Measurements from ENCODE around the gene CTCF.

The CTCF gene

DNA sequence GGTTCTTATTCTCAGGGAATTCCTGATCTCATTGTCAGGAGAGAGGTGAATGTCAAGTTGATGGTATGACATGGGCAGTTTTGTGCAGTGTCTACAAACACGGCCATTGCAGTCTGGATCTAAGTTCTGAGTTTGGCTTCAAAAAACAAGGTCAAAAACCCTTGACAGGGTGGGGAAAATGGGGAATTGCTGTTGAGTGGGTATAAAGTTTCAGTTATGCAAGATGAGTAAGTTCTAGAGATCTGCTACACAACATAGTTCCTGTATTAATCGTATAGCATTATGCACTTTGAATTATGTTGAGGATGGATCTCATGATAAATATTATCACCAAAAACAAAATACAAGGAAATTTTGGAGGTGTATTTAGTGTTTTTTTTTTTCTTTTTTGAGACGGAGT is 46.0 kb downstream of the CTCF start:
- DNase-seq = no peak

DNA sequence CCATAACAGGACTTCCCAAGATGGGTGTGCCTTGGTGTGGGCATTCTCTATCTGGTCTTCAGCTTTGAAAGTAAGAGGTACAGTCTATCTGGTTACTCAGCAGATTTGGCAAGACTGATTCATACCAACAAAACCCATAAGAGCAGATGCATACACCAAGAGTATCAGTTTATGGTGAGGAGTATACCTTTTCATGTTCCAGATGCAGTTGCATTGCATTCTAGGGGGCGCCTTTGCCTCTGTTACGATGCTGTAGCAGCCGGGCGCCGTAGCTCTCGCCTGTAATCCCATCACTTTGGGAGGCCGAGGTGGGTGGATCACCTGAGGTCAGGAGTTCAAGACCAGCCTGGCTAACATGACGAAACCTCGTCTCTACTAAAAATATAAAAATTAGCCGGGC is 51.5 kb downstream of the CTCF start:
- DNase-seq = no peak

DNA sequence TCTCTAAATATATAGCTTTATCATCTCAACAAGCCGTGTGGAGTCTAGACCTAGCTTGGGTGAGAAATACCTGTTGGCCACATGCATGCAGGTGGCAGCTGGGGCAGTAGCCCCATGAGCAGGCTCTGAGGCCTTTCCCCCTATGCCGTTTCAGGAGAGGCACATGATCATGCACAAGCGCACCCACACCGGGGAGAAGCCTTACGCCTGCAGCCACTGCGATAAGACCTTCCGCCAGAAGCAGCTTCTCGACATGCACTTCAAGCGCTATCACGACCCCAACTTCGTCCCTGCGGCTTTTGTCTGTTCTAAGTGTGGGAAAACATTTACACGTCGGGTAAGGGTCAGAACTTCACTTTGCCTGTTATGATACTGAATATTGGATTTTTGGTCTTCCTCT is 65.9 kb downstream of the CTCF start:
- DNase-seq = no peak

DNA sequence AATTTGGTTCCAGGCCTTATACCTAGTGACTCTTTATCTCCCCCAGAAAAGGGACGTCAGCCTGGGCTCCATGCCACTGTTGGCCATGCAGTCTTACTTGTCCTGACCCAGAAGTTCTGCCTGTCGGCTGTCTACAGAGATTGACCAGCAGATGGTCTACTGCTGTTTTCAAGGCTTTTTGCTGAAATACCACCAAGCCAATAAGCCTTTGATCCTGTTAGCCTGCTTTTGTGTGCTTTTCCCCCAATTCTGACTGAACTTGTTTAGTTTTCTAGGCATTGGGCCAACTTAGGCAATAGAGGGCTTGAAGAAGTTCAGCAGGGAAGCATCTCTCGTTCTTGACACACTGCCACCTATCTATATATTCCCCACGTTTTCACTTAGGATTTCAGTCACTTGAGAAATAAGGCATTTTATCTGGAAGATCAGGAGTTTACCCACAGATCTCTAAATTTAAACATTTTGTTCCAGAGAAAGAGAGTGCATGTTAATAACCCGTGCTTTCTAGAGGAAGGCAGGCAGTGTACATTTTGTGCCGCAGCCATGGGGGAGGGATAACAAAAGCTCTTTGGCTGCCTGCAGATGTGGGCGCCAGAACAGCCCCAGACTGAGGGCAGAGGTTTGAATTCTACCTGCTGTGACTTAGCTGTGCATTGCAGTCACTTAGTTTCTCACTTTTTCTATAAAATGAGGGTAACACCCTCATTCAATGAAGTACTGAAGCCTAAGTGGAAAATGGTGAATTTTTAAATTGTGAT is 70.3 kb downstream of the CTCF start:
- no peak for DNase-seq

DNA sequence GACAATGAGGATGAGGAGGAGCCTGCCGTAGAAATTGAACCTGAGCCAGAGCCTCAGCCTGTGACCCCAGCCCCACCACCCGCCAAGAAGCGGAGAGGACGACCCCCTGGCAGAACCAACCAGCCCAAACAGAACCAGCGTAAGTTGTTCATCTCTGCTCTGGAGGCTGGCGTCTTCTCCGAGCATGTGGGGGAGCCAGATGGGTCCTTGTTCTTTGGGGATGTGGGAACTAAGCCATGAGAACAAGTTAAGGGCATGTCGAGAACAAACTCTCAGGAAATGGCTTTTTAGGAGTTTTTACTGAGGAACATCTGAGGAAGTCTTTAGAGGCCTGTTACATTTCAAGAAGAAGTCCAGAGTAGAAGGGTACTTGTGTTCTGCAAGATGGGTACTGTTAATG is 74.4 kb downstream of the CTCF start:
- no peak for DNase-seq

DNA sequence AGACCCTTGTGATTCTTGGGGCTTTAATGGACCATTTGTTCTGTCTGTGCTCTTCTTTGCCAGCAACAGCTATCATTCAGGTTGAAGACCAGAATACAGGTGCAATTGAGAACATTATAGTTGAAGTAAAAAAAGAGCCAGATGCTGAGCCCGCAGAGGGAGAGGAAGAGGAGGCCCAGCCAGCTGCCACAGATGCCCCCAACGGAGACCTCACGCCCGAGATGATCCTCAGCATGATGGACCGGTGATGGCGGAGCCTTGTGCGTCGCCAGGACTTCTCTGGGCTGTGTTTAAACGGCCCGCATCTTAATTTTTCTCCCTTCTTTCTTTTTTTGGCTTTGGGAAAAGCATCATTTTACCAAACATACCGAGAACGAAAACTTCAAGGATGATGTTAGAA is 75.3 kb downstream of the CTCF start:
- DNase-seq = no peak

DNA sequence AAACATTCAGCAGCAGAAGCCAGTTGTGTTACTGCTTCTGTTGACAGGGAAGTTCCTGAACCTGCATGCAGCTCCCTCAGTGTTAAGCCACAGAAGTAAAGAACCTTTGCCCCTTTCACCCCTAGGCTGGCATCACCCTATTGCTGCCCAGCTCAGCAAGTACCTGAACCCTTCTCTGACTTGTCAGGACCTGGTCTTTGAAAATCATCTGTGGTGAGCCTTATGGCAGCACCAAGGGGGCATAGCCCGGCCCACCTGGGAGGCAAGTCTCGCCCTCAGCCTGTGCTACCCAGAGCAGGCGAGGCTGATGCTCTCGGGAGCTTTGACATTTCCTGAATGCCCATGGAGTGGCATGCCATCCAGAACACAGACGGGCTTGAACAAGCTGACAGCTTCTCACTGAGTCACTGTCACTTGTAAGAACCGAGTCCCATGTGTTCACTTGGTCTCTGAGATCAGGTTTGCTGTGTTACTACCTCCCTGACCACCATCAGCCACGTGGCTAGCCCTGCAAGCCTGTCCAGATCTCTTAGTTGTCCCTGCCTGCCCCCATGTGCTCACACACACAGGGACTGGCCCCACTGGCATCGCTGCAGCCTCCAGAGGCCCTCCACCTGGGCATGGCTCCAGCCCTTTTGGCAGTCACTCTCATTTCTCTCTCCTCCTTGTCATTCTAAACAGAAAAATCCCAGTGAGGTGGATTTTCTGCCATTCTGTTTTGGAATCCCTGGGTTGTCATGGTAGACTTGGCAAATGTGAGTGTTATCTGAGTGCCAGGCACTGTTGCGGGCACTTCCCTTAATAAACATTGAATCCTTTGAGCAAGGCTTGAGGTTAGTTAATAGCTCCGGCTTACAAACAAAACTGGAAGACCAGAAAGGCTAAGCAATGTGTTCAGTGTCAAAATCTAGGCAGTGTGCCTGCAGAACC is 79.7 kb downstream of the CTCF start:
- DNase-seq = no peak

DNA sequence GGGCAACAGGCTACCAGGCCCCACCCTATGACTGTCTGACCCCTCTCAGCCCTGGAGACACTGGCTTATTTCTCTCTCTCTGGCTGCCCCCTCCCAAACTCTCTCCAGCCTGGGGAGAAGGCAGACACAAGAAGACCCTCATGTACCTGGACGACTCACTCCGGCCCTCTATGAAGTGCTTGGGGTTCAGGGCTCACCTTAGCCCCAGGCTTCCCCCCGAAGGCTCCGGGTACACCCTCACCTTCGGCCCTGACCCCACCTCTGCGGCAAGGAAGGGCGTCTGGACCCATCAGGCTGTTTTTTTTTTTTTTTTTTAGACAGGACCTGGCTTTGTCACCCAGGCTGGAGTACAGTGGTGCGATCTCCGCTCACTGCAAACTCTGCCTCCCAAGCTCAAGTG is 81.7 kb downstream of the CTCF start:
- no peak for DNase-seq

DNA sequence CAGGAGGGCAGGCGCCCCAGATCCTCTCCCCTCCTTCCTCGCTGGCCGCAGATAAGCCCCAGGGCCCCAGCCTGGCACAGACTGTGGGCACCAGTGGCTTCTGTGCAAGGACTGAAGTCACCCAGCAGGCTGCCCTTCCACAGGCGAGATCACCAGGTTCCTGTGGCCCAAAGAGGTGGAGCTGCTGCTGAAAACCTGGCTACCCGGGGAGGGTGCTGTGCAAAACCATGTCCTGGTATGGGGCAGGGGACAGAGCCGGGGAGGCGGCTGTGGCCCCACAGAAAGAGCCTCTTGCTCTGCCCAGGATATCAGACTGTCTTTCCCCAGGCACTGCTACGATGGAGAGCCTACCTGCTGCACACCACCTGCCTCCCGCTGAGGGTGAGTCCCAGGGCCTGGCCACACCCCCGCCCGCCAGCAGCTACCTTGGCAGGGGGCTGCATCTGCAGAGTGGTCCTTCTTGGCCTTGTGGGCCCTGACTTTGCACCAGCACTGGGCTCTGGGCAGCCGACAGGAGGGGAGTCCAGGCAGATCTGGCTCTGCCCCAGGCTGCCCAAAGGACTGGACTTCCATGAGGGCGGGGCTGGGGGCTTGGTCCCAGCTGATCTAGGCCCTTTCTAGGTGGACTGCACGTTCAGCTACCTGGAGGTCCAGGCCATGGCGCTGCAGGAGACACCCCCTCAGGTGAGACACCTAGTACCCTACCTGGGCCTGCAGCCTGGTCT is 83.2 kb downstream of the CTCF start:
- no peak for DNase-seq

DNA sequence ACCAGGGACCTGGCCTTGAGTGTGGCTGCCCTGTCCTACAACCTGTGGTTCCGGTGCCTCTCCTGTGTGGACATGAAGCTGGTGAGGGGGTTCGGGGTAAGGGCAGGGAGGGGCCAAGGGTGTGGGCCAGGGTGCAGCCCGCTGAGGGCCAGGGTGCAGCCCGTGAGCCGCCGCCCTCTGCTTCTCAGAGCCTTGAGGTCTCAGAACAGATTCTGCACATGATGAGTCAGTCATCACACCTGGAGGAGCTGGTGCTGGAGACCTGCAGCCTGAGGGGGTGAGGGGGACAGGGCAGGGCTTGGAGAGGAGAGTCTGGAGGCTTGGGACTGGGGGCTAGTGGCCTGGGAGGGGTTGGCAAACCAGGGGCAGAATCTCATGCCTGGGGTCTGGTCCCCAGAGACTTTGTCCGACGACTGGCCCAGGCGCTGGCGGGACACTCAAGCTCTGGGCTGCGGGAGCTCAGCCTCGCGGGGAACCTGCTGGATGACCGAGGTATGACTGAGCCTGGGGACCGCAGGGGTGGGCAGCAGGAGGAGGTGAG is 84.9 kb downstream of the CTCF start:
- no peak for DNase-seq

DNA sequence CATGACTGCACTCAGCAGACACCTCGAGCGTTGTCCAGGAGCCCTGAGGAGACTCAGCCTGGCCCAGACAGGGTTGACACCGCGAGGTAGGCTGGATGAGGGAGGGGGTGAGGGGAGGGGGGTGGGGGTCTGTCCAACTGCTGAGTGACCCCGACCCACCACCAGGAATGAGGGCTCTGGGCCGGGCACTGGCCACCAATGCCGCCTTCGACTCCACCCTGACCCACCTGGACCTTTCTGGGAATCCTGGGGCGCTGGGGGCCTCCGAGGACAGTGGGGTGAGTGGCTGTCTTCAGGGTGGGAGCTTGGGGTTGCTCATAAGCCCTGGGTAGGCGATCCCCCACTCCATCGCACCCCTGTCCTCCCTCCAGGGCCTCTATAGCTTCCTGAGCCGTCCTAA is 85.4 kb downstream of the CTCF start:
- no peak for DNase-seq

DNA sequence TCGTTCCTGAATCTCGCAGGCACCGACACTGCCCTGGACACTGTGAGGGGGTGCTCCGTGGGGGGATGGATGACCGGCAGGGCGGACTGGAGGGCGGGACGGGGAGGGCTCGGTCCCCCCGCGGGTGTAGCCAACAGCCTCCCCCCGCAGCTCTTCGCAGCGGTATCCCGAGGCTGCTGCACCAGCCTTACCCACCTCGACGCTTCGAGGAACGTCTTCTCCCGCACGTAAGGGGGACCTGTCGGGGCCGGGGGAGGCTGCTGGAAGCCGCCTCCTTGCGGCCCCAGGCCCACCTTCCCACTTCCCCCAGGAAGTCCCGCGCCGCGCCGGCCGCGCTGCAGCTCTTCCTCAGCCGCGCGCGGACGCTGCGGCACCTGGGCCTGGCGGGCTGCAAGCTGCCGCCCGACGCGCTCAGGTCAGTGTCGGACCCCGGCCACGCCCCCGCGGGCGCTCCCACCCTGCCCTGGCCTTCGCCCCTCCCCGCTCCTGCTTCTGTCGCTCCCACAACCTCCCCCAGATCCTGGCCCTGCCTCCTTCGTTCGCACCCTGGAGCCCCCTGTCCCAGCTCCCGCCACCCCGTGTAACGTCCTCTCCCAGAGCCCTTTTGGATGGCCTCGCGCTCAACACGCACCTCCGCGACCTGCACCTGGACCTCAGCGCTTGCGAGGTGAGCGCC is 85.9 kb downstream of the CTCF start:
- DNase-seq = no peak

DNA sequence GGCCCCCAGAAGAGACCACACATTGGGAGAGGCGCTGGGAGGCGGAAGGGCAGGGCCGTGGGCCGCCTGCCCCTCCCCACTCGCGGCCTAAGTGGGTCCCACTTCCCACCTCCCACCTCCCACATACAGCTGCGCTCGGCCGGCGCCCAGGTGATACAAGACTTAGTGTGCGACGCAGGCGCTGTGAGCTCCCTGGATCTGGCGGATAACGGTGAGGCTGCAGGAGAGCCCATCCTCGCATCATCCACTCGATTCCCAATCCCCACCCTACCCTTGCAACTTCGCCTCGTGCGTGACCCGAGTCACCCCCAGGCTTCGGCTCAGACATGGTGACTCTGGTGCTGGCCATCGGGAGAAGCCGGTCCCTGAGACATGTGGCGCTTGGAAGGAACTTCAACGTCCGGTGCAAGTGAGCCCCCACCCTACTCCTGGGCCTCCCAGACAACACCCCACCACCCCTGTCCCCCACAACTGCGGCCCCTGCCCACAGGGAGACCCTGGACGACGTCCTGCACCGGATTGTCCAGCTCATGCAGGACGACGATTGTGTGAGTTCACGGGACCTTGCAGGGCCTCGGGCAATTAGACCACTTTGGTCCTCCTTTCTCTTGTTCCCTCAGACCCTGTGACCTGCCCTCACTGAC is 86.6 kb downstream of the CTCF start:
- DNase-seq = no peak

DNA sequence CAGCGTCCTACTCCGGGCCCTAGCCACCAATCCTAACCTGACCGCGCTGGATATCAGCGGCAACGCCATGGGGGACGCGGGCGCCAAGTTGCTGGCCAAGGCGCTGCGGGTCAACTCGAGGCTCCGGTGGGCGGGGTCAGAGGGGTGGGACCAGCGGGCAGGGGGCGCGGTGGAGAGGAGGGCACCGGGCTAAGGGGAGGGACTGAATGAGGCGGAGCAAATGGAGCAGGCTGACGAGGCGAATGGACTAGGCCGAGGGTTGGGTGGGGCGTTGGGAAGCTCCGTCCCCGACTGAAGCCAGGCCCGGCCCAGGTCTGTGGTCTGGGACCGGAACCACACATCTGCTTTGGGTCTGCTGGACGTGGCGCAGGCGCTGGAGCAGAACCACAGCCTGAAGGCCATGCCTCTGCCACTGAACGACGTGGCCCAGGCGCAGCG is 87.2 kb downstream of the CTCF start:
- DNase-seq = no peak

DNA sequence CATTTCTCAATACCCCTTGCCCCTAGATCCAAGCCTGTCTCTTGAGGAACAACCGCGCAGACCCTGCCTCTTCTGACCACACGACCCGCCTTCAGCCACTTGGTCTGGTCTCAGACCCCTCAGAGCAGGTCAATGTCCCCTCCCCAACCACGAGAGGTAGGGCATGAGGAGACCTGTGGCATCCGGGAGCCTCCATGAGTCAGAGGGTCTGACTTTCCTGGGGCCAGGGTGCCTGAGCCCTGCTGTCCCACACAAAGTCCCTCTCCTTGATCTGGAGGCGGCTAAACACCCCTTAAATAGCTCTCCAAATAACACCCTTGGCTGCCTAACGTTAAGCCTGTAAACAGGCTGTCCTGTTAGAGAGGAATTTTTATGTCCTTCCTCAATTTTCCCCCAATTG is 87.7 kb downstream of the CTCF start:
- no peak for DNase-seq

DNA sequence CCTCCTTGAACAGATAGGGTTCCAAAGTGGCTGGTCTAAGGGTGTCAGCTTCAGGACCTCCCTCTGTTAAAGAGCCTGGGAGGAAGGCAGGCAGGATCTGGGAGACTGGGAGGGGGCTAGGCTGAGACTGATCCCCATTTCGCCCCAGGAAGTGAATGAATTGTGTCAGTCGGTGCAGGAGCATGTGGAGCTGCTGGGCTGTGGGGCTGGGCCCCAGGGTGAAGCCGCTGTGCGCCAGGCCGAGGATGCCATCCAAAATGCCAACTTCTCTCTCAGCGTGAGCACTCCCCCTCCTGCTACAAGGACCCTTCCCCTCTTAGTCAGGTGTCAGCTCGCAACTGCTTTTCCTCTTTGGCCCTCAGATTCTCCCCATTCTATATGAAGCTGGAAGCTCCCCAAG is 88.7 kb downstream of the CTCF start:
- DNase-seq = no peak

DNA sequence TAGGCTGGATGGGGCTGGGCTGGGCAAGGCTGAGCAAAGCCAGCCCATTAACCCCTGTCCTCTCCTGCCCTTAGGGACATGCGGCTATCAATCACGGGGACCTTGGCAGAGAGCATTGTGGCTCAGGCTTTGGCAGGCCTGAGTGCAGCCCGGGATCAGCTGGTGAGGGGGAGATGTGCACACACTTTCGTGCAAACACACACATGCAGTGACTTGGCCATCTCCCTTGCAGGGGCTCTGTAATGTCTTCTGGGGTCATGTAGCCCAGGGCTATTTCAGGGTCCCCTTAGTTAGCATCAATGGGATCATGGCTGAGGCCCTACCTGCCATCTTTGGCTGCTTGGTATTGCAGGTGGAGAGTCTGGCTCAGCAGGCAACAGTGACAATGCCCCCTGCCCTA is 89.5 kb downstream of the CTCF start:
- no peak for DNase-seq

DNA sequence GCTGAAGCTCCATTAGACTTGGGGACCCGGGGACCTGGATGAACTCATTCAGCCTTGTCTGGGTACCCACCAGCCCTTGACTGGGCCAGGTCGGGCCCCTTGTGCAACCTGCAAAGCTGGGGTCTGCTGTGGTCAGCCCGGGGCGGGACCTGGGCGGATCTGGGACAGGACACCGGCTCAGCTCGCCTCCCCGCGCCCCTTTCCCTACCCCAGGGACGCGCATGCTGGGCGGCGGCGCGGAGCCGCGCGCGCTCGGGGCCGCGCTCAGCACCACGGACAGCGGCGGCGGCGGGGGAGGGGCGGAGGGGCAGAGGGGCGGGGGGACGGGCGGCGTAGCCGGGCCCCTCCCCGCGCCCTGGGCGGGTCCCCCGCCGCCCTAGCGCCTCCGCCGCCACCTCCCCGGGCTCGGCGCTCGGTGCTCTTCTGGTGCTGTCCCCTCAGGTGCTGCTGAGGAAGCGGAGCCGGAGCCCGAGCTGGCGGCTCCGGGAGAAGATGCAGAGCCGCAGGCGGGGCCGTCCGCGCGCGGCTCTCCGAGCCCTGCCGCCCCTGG is 90.3 kb downstream of the CTCF start:
- DNase-seq = no peak

DNA sequence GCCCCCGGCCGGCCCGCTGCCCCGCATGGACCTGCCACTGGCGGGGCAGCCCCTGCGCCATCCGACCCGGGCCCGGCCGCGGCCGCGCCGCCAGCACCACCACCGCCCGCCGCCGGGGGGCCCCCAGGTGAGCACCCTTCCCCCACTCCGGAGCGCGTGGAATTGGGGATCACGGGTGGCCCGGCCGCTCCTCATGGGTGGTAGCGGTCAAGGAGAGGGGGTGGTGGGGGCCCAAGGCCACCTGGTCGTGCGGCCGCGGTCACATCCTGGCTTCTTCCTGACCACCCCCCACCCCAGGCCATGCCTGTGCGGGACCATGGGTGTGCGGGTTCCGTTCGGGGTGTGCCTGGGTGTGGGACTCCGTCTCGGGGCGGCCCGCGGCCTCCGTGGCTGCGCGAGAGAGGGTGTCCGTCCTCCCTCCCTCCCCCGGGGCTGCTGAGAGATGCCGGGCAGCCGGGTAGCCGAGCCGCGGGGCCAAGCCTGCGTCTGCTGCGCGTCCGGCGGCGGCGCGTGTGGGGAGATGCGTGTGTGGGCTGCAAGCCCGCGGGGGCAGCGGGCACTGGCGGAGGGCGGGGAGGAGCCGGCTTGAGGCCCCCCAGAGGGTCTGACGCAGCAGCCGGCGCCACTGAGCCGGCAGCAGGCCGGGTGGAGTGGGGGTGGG is 90.9 kb downstream of the CTCF start:
- no peak for DNase-seq

DNA sequence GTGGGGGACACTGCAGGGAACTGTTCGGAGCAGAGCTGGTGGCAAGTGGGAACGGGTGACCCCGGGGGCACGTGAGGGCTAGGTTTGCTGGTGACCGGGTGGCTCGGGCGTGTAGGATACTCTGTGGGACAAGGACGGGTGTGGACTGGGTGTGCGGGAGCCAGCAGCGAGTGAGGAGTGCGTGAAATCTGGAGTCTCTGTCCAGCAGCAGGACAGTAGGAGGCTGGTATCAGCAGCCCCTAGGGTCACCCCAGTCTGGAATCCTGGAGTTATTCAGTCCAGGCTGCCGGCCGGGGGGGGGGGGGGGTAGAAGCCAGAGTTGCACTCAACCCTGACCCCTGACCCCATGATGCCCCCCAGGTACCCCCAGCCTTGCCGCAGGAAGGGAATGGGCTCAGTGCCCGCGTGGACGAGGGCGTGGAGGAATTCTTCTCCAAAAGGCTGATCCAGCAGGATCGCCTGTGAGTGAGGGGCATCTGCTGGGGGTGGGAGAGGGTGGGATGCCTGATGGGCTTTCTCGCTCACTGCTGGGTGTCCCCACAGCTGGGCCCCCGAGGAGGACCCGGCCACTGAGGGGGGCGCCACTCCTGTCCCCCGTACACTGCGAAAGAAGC is 91.6 kb downstream of the CTCF start:
- no peak for DNase-seq

DNA sequence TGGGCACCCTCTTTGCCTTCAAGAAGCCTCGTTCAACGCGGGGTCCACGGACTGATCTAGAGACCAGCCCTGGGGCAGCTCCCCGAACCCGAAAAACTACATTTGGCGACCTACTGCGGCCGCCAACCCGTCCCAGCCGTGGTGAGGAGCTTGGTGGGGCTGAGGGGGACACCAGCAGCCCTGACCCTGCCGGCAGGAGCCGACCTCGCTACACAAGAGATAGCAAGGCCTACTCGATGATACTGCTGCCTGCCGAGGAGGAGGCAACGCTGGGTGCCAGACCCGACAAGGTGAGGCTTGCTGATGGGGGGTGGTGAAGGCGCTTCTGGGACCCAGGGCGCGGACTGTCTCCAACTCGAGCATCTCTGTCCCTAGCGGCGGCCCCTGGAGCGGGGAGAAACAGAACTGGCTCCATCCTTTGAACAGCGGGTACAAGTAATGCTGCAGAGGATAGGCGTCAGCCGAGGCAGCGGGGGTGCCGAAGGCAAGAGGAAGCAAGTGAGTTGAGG is 92.1 kb downstream of the CTCF start:
- DNase-seq = no peak
